Subcutaneous adipose tissue (tissue), 4 donors: Measurements from ENCODE around the gene MB21D2. TPM values are rescaled to one million over a fixed set of nuclear protein-coding genes. Genes with fewer than 3 reads are reported as not detected.

Source experiments
- total RNA-seq, 4 donors: library from RNA; depleted of rRNA; stranded (reverse); fragments of >200 nt; gene quantifications; one replicate each; pipeline ENCODE4 v1.1.0, GENCODE V29; 2016
- TF ChIP-seq, protein P1 (sequence below): fragments of 450-650 bp; IDR thresholded peaks from one replicate; pipeline ENCODE4 v1.5.1; 2016; ENCODE audit warnings: low read depth, mild to moderate bottlenecking, control low read depth, antibody characterized with exemption, moderate library complexity

Gene MB21D2
- total RNA-seq, 4 donors from 2014 or later = 2.8 to 5.4 (median 4.5) TPM

DNA sequence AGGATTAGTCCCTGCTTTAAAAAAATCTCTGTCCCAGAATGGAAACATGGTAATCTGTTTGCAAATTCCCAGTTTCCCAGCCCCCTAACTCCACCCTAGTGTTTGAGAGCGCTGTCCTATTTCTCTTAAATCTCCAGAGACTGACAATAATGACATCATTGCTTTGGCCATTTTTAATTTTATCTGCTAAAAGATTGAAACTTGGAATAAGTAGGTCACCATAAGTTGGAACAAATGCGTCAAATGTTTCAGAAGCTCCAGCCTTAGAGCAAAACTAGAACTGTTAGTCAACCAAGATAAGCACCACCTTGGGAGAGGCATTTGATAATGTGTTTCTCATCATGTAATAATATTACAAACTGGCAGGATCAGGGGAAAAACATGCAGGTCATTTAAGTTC, 25.7 kb upstream of the MB21D2 start:
- TF ChIP-seq, protein P1, sequence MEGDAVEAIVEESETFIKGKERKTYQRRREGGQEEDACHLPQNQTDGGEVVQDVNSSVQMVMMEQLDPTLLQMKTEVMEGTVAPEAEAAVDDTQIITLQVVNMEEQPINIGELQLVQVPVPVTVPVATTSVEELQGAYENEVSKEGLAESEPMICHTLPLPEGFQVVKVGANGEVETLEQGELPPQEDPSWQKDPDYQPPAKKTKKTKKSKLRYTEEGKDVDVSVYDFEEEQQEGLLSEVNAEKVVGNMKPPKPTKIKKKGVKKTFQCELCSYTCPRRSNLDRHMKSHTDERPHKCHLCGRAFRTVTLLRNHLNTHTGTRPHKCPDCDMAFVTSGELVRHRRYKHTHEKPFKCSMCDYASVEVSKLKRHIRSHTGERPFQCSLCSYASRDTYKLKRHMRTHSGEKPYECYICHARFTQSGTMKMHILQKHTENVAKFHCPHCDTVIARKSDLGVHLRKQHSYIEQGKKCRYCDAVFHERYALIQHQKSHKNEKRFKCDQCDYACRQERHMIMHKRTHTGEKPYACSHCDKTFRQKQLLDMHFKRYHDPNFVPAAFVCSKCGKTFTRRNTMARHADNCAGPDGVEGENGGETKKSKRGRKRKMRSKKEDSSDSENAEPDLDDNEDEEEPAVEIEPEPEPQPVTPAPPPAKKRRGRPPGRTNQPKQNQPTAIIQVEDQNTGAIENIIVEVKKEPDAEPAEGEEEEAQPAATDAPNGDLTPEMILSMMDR = no peak

GRCh38 chr3:192942625-192943024, 25.0 kb upstream of the MB21D2 start:
- TF ChIP-seq, protein P1 = no peak

DNA sequence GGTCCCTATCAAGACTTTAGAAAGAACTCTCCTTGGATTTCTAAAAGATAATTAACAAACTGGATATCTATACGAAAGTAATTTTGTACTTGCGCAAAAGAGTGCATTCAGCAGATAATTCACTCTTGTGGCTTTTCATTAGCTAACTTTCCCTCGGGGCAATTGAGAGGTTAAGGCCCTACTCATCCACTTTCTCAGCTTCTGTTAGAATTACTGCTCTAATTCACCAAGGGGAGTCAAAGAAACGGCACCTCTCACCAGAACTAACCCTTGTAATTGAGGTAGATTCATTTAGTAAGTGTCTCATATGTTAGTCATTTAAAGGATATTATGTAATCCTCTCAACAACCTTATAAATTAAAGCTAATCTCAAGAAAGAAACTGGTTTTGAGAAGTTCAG, 22.5 kb upstream of the MB21D2 start:
- TF ChIP-seq, protein P1 = no peak

GRCh38 chr3:192935441-192935840, 17.8 kb upstream of the MB21D2 start:
- TF ChIP-seq, protein P1 = no peak

DNA sequence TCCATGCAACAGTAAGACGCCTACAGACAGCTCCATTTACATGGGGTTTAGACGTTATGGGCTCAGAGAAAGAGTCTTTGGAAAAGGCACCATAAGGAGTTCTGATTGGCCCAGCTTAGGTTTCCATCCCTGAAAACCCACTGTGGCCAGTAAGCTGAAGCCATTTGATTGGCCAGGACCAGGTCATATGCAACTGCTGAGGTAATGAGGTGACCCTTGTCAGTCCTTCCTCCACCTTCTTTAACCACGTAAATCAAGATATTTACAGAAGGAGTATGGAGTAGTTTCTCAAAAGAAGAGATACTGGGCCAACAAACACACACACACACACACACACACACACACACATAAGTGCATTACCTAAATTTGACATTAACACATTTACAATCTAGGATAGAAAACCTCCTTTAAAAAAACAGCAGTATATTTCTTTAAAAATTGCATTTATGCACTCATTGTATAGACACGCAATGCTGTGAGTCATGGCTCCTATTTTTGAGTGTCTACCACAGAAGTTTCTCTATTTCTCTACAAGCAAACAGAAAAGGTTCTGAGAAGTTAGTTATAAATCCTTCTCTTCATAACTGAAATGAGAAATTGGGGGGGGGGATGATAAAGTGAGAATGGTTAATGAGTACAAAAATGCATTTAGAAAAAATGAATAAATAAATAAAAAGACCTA, 16.3 kb upstream of the MB21D2 start:
- TF ChIP-seq, protein P1 = no peak

- TF ChIP-seq, protein P1 = no peak
Measured at GRCh38 chr3:192933259-192933658, 15.6 kb upstream of the MB21D2 start.

- TF ChIP-seq, protein P1 = no peak
Measured at GRCh38 chr3:192931825-192932224, 14.2 kb upstream of the MB21D2 start.
